Gastroesophageal sphincter (tissue), 3 donors: ENCODE results near the gene COQ9.

Experiments
- EP300 ChIP-seq: sonication (generic); formaldehyde crosslinking; IDR thresholded peaks from one replicate; pipeline ENCODE4 v1.6.1; 2017; ENCODE audit warnings: antibody characterized with exemption, mild to moderate bottlenecking
- POLR2A ChIP-seq, 2 donors: fragments of 450-650 bp; IDR thresholded peaks; one replicate each; pipeline ENCODE4 v1.6.1; 2017; ENCODE audit warnings: antibody characterized with exemption in 2 of 2, mild to moderate bottlenecking in 2 of 2, moderate library complexity in 1 of 2
- POLR2AphosphoS5 ChIP-seq: sonication (generic); formaldehyde crosslinking; IDR thresholded peaks from one replicate; pipeline ENCODE4 v1.6.1; 2017; ENCODE audit warnings: antibody characterized with exemption
- TF ChIP-seq, protein P1 (sequence below), 4 experiments: fragments of 200-600 bp in 2 of 4; fragments of 450-650 bp in 2 of 4; sonication (generic) in 1 of 4; IDR thresholded peaks; one replicate each; pipeline ENCODE4 v1.5.1; 2017 to 2019; ENCODE audit warnings: antibody characterized with exemption in 4 of 4, mild to moderate bottlenecking in 2 of 4, moderate library complexity in 2 of 4

DNA sequence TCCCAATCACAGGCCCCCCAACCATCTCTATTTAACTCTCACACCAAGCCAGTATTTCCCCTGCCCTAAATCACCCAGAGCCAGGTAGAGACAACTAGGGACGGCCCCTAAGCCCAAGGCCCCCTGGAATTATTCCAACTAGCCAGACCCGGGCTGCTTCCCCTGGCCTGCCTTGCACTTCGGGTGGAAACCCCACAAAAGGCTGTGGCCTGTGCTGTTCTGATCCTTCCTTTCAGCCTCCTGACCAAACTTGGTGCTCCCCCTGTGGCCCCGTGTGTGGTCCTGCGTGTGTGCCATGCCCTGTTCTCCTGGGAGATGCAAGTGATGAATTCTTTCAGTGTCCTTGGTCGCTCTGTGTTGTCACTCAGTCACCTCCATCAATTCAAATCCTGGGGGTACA, 27.8 kb upstream of the COQ9 start:
- TF ChIP-seq, protein P1, sequence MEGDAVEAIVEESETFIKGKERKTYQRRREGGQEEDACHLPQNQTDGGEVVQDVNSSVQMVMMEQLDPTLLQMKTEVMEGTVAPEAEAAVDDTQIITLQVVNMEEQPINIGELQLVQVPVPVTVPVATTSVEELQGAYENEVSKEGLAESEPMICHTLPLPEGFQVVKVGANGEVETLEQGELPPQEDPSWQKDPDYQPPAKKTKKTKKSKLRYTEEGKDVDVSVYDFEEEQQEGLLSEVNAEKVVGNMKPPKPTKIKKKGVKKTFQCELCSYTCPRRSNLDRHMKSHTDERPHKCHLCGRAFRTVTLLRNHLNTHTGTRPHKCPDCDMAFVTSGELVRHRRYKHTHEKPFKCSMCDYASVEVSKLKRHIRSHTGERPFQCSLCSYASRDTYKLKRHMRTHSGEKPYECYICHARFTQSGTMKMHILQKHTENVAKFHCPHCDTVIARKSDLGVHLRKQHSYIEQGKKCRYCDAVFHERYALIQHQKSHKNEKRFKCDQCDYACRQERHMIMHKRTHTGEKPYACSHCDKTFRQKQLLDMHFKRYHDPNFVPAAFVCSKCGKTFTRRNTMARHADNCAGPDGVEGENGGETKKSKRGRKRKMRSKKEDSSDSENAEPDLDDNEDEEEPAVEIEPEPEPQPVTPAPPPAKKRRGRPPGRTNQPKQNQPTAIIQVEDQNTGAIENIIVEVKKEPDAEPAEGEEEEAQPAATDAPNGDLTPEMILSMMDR (IDR thresholded peaks at IDR 0.05): no peak
- no peak for TF ChIP-seq POLR2A (IDR thresholded peaks at IDR 0.05)
- no peak for TF ChIP-seq POLR2AphosphoS5
- no peak for TF ChIP-seq EP300
